NCI-H526 (cell line): ENCODE data around the gene TTC28.

ENCODE experiments used
- DNase-seq, 2 experiments: peaks; one replicate each; lab custom pipeline; 2025; lab: John Stamatoyannopoulos, UW

TTC28 gene

GRCh38 chr22:28357193-28357592 is 322.4 kb downstream of the TTC28 start:
- no peak for DNase-seq

DNA sequence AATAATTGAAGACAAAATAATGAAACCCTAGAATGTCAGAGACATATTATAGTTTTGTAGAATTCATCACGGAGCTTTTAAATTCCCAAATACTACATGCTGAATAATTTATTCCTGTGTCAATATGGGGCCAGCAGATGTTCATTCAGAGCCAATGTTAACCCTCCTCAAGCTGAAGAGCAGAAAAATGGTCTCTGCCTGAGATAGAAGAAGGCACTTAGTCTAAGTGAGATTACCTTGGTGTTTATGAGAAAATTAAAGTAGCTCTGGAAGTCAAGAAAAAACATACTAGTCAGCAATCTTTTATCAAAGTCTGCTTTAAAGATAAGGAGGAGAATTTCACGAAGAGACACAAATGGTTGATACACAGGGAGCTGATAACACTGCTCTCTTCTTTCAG is 328.2 kb downstream of the TTC28 start:
- no peak for DNase-seq

GRCh38 chr22:28348613-28349609 is 330.7 kb downstream of the TTC28 start:
- no peak for DNase-seq

- DNase-seq, result no peak
These were observed 333.3 kb downstream of the TTC28 start for GRCh38 chr22:28346308-28346707.

GRCh38 chr22:28344918-28345703 is 334.5 kb downstream of the TTC28 start:
- DNase-seq, result no peak

DNA sequence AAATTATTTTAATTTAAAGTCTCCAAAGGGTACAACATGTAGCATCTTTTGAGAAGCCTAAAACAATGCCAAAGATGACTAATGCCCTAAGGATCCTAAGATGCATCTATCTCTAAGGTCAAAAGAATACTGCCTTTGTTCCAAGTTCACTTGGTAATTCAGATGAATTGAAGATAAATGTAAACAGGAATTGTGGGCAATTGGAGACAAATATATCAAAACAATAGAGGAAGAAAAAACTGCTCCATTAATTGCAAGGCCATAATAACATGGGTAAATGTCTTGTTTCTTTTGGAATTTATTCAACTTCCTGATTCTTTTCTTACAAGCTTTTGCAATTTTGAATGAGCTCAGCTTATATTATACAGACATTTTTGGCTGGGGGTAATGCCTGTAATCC is 338.6 kb downstream of the TTC28 start:
- no peak for DNase-seq

- DNase-seq, result peak in 1 of 2 experiments; percentile 0
These were observed 346.6 kb downstream of the TTC28 start for GRCh38 chr22:28333088-28333487.

- no peak for DNase-seq
These were observed 347.2 kb downstream of the TTC28 start for GRCh38 chr22:28332410-28332809.

- DNase-seq, result no peak
These were observed 347.9 kb downstream of the TTC28 start for GRCh38 chr22:28331695-28332094.

GRCh38 chr22:28329186-28330073 is 350.2 kb downstream of the TTC28 start:
- no peak for DNase-seq

GRCh38 chr22:28328756-28329155 is 350.9 kb downstream of the TTC28 start:
- DNase-seq, result no peak

DNA sequence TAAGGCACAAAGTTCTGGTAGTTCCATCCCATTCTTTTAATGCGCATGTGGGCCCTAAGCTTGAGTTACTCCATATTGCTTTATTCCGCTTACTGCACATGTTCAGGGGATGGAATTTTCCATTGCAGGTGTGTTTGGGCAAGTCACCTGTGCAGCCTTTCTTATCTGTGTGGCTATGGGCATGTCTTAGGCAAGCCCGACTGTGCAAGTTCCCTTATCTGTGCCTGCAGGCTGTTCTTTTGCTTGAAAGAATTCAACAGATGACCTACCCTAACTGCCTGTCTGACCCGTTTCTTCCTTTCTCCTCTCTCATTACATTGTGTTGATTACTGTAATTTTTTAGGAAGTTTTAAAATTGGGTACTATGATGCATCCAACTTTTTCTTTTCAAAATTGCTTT is 363.6 kb downstream of the TTC28 start:
- DNase-seq, result no peak

- no peak for DNase-seq
These were observed 364.7 kb downstream of the TTC28 start for GRCh38 chr22:28314959-28315358.

GRCh38 chr22:28310299-28310698 is 369.3 kb downstream of the TTC28 start:
- no peak for DNase-seq

GRCh38 chr22:28299753-28300152 is 379.9 kb downstream of the TTC28 start:
- DNase-seq, result no peak

GRCh38 chr22:28299309-28299708 is 380.3 kb downstream of the TTC28 start:
- DNase-seq, result no peak

GRCh38 chr22:28297504-28297903 is 382.1 kb downstream of the TTC28 start:
- DNase-seq, result no peak

DNA sequence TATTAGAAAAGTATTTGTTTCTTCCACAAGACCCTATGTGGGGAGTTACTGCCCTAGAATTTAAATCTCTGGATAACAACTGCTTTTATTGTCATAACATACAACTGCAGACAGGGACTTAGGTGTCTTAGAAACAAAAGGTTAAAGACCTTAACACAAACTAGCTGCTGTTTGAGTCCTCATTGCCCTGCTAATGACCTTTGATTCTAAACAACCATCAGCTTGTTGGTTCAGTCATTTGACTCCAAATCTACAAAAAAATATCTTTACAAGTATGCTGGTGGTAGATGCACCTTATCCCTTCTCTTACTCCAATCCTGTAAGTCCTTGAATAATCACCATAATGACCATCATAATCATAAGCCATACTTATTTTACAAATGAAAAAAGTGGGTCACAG is 383.2 kb downstream of the TTC28 start:
- DNase-seq, result no peak

DNA sequence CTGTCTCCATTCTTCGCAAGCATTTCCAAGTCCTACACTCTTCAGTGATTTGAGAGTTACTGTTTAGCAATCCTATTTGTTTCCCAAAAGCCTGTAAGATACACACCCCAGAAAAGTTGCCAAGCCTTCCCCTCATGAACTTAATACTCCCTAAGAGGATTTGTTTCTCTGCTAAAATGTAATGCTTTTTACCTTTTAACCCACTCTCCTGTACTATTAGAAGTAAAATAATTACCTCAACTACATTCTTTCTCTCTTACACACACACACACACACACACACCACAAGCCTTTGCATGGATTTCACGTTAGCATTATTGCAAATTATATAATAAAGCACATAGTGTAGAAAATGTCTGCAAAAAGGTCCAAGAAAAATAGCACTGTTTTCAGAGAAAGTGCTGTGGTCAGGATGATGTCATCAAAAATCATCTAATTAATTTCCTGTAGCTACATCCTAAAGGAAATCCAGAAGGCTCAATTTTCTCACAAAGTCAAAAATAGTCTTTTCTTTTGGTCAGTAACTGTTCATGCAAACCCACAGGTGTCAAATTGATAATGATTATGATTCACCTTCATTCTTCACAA is 396.5 kb downstream of the TTC28 start:
- no peak for DNase-seq

- peak in 1 of 2 experiments; percentile 26 for DNase-seq
These were observed 397.1 kb downstream of the TTC28 start for GRCh38 chr22:28282405-28283067.

DNA sequence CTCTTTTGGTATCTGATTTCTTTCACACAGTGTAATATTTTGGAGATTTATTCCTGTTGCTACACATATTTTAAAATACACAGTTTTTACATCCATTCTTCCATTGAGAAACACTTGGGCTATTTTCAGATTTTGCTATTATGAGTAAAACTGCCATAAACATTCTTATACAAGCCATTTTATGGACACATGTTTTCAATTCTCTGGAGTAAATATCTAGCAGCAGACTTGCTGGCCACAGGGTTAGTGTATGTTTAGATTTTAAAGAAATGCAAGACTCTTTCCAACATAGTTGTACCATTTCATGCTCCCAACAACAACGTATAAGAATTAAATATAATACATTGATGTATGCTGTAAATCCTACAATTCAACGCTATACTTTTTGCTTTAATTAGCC is 399.8 kb downstream of the TTC28 start:
- no peak for DNase-seq
